ENCODE measurements around the gene TP53BP2.
"Not testable (repeated sequence)": the region's sequence is repeated elsewhere in the genome, so short reads cannot be mapped to it uniquely, and the experiment has no call there.

TP53BP2 gene

DNA sequence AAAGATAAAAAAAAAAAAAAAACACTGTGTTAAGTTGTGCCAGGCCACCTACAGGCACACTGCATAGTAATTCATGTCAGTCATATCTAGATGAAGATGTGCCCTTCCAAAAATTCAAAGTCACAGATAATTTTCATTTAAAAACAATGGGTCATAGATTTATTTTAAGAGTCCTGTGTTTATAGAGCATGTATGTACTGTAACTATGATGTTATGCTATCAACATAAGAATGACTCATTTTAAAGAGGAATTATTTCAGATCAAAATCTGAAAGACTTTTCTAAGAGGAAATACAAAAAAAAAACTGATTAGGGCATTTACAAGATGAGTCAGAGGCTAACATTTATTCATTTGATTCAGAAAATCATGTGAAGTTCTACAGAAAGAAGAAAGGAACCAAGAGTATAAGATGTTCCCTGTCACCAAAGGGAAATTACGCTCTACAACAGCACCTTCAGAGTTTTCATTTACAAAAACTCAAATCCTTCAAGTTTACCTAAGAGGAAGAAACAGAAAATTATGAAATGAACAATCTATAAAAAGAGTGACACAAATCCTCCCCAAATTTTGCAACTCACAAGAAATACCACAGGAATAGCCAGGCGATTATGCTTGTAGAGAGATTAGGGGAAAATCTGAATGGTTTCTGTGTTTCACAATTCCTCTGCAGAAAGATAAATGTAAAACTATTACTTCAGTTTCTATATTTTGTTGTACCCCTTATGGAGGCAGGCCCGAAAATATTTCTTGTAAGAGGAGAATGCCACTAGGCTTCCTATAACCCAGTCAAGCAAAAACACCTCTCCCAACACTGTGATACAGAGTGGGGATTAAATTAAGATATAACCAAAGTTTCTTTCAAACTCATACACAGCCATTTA, 13.8 kb downstream of the TP53BP2 start:
- no peak for DNase-seq

DNA sequence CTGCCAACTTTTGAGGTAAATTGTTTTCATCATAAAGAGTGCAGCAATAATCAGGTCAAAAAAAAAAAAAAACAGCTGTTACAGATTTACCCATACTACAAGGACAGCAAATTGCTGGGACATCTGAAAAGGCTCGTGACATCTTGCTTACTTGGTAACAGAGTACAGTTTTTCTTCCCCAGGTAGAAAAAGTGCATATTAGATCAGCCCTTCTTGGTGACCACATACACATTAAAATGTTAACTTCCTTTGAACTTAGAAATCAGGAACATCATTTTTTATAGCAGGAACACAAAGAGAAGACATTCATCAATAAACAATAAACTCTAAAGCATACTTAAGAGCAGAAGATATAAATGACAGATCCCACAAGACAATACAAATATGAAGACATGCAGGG, 16.1 kb downstream of the TP53BP2 start:
- DNase-seq: no peak

DNA sequence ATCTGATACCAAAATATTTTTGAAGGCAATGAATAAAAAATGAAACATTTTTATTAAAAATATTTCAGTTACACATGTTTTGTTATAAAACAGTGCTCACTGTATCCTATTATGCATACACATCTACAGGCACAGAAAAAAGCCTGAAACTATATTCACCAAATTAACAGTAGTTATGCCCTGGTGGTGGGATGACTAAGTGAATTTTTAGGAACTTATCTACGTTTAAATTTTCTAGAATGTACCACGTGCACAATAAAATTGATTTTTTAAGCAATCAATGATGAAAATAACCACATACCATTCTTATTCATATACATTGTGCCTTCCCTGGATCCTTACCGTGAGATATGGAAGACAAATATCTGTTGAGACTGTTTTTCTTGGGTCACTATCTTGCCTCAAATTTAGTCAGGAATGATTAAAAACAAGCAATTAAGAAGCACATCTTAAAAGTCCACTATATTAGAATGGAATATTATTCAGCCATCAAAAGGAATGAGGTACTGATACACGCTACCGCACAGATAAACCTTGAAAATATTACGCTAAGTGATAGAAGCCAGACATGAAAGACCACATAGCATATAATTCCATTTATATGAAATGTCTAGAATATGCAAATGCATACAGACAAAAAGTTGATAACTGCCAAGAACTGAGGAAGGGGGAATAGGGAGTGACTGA, 17.4 kb downstream of the TP53BP2 start:
- no peak for DNase-seq

DNA sequence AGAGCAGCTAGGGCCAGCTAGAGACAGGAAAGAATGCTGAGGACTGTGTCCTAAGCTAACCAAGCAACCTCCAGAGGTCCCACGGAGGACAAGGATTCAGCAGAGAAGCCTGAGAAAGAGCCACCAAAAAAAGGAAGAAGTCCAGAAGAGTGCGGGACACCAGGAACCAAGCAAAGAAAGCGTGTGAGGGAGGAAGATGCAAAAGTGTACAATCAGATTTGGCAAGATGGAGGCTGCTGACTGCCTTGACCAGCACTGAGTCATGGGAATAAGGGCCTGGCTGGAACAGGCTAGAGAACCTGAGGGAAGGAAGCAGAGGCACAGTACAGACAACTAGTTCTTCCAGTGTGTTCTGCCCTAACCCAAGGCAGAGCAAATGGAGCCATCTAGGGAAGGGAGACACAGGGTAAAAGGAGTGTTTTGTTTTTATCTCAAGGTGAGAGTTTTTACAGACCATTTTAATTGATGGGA, 18.5 kb downstream of the TP53BP2 start:
- DNase-seq: no peak

DNA sequence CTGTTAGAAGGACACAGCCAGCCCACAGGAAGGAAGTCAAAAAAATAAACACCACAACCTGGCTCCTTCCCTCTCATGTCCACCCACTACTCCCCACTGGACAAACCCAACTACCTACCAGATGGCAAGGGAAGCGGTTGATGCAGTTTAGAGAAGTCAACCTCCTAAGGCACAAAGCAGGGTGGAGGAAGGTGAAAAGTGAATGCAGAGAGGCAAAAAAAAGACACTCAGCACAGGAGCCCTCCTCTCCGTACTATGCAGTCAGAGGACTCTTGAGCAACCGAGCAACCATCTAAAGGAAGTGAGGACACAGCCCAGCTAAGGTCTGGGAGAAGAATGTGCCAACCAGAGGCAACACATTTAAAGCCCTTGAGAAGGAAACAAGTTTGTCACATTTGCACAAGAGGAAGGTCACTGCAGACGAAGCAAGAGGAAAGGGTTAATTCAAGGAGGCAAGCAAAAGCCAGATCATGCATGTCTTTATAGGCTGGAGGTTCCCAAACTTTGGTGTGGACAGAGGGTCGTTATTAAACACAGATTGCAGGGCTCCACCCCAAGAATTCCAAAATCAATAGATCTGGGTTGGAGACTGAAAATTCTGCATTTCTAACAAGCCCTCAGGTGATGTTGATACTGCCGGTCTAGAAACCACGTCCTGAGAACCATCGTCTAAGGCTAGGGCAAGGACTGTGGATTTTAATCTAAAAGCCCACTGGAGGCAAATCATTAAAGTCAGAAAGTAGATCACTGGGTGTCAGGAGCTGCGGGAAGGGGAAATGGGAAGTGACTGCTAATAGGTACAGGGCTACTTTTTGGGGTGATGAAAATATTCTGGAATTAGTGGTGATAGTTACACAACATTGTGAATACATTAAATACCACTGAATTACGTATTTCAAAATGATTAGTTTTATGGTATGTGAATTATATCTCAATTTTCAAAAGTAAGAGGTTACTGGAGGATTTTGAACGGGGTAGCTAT, 19.7 kb downstream of the TP53BP2 start:
- no peak for DNase-seq

DNA sequence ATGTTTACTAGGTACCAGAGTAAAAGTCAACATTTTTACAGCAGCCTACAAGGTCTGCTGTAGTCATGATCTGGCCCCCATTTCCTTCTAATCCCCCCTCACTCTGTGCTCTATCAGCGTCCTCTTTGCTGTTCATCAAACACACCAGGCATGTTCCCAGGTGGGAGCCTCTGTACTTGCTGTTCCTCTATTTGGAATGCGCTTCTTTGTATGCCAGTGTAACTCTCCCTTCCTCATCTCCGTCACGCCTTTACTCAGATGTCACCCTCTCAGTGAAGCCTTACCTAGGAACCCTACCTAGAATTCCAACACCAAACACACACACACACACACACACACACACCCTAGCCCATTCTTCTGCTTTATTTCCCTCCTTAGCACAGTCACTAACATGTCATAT, 21.0 kb downstream of the TP53BP2 start:
- no peak for DNase-seq

DNA sequence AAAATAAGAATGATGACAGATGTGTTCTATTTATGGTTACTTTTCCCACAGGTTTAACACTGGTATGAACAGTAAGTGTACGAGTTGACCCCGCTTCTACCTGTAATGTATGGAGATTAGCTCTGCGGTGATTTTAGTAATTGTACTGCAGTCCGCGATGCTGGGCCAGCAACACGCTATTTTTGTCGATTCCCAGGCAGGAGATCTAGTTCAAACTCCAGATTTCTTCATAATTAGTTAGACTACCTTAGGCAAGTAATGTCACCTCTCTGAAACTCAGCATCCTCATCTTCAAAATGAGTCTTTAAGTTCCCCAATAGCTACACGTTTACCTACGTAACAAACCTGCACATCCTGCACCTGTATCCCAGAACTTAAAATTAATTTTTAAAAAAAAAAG, 21.5 kb downstream of the TP53BP2 start:
- no peak for DNase-seq

DNA sequence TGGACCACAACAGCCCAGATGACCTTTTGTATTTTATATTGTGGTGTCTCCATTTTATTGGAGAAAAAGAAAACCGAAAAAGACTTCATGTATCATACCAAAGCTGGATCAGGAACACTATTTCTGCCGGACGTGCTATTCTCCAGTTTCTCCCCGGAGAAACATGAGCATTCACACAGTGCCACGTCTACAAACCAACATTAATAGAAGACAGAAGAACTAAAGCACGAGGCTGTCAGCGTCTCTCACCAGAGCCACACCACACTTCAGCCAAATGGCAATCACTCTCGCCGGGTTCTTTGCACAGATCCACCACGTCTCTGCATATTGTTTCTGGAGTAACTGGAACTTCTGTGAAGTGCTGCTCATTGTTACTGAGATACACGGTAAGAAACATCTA, 24.8 kb downstream of the TP53BP2 start:
- no peak for DNase-seq

DNA sequence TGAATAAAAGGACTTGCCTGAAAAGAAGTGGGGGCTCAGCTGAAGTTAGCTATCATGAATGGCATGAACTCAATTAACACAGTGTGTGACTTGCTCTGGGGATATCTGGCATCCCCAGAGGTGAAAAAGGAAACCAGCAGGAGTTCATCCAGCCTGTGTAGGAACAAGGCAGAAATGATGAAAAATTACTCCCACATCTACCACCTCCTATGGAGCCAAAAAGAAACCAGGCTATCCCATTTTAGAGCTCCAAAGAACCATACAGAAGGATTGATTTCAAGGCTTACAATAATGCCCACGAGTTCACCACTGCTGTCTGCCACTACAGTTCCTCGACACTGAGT, 25.3 kb downstream of the TP53BP2 start:
- DNase-seq: no peak

DNA sequence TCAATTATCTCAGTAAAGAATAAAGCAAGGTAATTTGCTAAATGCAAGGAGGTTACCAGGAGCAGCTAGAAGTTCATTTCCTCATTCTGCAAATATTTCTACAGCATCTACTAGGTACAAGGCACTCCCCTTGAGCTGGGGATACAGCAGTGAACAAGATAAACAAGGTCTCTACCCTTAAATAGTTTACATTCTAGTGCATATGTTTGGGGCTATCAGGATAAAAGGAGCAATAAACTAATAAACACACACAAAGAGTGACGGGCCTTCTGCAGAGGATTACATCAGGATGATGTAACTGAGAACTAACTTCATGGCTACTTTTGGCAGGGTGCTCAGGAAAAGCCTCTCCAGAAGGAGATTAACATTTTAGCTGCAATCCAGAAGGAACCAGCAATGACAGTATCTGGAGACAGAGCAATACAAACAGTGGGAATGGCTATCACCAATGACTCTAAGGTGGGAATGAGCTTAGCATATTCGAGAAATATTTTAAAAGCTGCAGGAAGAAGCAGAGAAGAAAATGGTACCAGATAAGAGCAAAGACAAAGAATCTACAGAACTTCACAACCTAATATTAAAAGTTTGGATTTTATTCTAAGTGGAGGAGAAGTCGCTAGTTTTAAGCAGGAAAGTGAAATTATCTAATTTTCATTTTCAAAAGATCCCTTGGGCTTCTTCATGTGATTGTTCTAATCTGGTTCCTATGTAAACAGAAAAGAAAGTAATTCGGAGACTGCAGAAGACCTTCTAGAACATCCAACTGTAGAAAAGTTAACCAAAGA, 25.8 kb downstream of the TP53BP2 start:
- DNase-seq: no peak

DNA sequence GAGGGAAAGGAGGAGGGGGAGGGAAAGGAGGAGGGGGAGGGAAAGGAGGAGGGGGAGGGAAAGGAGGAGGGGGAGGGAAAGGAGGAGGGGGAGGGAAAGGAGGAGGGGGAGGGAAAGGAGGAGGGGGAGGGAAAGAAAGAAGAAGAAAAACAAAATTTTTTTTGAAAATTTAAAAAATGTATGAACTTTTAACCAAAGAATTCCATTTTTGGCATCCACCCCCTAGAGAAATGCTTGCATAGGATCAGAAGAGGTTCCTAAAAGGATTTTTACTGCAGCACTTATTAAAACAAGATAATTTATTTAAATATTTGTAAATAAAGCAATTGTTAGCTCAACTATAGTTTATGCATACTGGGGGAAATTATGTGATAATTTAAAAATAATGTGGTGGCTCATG, 28.5 kb downstream of the TP53BP2 start:
- not testable (repeated sequence) for DNase-seq

DNA sequence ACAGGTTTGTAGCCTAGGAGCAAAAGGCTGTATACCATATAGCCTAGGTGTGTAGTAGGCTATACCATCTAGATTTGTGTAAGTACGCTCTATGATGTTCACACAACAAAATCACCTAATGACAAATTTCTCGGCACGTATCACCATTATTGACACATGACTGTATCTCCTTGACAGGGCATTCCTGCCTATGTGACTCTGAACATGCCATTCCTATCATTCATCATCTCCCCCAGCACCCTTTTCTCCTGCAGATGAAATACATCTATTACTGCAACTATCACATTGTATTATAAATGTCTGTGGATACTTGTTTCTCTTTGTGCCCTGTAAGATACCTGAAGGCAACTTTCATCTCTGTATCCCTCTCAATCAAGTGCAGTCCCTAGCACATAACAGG, 29.9 kb downstream of the TP53BP2 start:
- no peak for DNase-seq

DNA sequence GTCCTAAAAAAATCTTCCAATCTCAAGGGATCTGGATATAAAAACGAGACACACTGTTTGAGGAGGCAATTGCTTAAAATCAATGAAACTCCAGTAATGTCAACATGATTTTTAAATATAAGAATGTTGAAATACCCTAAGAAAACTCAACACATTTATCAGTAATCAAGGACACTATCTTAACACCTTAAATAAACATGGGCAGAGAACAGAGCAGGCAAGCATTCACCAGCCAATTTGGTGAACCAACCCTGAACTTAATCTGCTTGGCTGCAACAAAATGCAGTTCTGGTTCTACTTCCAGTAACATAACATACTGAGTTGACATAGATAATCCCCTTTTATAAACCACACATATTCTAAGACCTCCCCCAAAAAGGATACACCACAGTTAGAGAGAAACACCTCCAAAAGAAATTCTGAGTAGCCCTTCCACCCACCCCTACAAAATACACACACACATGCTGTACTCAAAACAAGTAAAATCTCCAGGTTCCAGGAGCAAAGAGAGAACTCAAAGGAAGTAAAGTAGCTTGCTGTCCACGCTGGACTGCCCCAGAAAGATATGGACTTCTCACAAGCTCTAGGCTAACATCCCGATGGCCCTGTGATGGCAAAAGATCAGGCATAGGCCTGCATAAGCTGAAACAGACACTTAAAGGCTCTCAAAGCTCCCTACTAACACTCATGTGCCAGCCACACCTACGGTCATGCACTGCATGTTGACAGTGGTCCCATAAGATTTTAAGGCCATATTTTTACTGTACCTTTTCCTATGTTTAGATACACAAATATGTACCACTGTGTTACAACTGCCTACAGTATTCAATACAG, 30.5 kb downstream of the TP53BP2 start:
- DNase-seq: no peak

DNA sequence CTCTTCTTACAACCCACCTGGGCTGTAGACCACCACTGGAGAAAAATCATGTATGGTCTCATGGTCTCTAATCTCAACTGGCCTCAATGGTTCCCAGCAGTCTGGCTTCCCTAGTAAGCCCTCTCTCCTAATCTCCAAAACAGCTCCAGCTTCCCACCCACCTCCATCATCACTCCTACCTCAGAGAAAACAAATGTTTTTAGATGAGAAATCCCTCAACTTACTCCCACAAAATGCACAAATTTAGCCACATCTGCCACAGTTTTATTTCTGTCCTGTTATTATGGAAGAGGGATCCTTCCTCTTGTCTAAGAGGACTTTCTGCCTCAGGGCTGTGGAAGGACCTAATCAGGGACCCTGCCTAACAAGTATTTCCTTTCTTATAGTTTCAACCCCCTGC, 32.1 kb downstream of the TP53BP2 start:
- DNase-seq: no peak

DNA sequence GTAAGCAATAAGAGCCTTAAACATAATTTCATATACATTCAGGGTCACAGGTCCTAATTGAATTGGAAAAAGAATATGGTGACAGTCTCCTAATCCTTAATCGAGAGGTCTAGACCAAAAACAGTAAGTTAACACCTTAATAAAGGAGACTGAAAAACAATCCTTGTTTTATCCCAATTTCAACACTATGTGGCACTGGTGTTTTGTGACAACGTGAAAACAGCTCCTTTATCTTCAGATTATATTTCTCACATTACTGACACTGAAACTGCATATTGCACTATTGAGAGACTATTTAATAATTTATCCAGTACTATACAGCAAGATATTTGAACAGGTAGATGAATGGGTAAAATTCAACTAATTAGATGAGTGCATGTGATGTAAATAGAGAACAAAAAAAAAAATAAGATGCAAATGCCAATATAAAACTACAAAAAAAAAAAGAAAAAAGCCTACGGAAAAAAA, 34.1 kb downstream of the TP53BP2 start:
- DNase-seq: peak in 1 of 2 experiments; percentile 10

DNA sequence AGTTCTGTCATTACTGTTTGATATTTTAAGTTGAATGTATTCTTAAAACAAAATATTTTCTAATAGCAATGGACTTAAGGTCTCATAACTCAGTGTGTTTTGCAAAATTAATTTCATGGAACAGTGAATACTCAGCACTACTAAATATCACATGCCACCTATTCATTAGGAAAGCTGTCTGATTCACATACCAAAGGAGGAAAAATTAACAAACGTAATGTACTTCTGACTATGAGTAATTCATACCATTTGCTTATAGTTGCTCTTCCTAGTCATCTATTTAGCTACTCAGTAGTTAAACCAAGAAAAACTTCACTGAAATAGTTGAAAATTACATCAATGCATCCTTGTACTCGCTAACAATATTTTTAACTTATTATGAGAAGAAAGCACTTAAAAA, 35.2 kb downstream of the TP53BP2 start:
- no peak for DNase-seq

DNA sequence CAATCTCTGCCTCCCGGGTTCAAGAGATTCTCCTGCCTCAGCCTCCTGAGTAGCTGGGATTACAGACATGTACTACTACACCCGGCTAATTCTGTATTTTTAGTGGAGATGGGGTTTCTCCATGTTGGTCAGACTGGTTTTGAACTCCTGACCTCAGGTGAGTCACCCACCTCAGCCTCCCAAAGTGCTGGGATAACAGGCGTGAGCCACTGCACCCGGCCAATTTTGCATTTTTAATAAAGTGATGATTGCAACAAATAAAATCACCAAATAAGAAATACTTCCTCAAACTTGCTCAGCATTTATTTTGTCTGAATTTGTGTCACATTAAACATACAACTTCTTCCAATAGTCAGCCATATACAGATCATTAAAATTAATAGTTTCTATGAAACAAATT, 35.8 kb downstream of the TP53BP2 start:
- not testable (repeated sequence) for DNase-seq

DNA sequence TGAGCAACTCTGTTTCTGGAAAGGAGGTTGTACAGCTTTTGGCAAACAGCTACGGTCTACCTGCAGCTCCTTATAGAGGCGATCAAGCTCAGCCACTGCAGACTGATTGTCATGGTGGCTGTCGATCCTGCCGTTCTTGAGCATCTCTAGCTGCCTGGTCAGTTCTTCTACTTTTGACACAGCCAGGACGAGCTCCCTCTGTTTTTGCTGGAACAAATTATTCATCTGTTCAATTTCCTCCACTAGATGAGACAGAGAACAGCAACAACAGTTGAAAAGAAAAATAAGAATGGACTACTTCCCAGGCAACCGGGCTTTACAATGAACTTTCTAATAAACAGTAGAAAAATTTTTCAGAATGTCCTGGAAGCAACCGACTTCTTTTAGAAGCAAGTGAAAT, 42.5 kb downstream of the TP53BP2 start:
- DNase-seq: no peak

DNA sequence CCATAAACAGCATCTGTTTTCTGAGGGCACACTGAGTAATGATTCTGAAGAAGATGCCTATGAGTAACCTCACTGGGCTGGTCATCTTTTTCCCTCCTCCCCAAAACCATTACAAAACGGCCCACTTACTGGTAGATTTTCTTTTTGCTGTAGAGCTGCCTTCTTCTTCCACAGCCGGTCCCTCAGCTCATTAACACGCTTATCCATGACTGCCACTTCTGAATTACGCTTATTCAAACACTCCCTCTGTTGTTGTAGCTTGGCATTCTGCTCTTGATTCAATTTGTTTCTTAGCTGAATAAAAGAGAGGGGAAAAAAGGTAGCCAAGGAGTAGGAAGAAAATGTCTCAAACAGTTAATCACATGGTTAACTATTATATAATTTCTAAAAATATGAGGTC, 43.1 kb downstream of the TP53BP2 start:
- no peak for DNase-seq

DNA sequence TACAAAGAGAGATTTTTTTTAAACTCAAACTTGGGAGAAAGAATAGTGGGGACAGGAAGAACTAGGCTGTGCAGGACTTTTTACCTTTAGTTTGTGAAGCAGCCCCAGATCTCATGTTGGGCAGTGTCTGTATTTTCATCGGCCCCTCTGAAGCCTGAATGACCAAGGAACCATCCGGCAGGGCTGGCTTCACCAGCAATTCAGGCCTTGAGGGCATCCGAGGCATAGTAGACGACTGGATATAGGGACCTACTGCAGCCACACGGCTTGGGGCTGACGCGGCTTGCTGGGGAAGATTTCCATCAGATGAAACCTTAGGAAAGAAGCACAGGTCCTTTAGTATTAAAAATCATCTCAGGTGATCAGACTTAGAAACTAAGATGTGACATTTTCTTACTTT, 43.7 kb downstream of the TP53BP2 start:
- DNase-seq: no peak

DNA sequence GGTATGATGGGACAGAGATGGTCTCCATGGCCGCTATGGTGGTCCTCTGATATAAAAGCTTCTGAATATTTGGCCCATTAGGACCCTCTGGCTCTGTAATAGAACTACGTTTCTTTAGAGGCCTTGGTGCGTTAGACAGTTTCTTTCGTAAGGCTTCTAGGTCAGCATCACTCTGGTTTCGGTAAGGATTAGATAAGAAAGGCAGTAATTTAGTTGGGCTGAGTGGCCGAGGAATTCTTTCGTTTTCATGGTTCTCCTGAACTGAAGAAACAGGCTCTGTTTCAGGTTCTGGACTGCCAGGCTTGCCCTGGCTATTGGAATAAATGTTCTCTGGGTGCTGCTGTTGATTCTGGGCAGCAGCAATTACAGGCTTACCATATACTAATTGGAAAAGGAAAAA, 49.5 kb downstream of the TP53BP2 start:
- DNase-seq: no peak

Measured in NCI-H446 (cell line).